ENCODE measurements around the gene MBTPS1.

The MBTPS1 gene

GRCh38 chr16:84141143-84141670 is 24.5 kb upstream of the MBTPS1 start:
- TF ChIP-seq ZXDB (tag by site-specific recombination; IDR thresholded peaks at IDR 0.05) (0 out of 2 replicates have a peak, but pooled peaks have one; percentile 10), MZF1 (tag by site-specific recombination; IDR thresholded peaks at IDR 0.05; ENCODE audit: borderline replicate concordance) (0 out of 2 replicates have a peak, but pooled peaks have one; percentile 37), ZNF664 (tag by site-specific recombination; IDR thresholded peaks at IDR 0.05) (no peak), ZNF843 (tag by site-specific recombination; IDR thresholded peaks at IDR 0.05) (no peak), ZSCAN30 (tag by site-specific recombination; IDR thresholded peaks at IDR 0.05) (no peak), SCRT2 (tag by site-specific recombination; IDR thresholded peaks at IDR 0.05) (0 out of 2 replicates have a peak, but pooled peaks have one; percentile 8), OSR2 (tag by site-specific recombination; IDR thresholded peaks at IDR 0.05) (no peak)
- TF ChIP-seq, protein P1, sequence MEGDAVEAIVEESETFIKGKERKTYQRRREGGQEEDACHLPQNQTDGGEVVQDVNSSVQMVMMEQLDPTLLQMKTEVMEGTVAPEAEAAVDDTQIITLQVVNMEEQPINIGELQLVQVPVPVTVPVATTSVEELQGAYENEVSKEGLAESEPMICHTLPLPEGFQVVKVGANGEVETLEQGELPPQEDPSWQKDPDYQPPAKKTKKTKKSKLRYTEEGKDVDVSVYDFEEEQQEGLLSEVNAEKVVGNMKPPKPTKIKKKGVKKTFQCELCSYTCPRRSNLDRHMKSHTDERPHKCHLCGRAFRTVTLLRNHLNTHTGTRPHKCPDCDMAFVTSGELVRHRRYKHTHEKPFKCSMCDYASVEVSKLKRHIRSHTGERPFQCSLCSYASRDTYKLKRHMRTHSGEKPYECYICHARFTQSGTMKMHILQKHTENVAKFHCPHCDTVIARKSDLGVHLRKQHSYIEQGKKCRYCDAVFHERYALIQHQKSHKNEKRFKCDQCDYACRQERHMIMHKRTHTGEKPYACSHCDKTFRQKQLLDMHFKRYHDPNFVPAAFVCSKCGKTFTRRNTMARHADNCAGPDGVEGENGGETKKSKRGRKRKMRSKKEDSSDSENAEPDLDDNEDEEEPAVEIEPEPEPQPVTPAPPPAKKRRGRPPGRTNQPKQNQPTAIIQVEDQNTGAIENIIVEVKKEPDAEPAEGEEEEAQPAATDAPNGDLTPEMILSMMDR (tag by site-specific recombination; IDR thresholded peaks at IDR 0.05) = peak; percentile 76
- TF ChIP-seq, protein P2, sequence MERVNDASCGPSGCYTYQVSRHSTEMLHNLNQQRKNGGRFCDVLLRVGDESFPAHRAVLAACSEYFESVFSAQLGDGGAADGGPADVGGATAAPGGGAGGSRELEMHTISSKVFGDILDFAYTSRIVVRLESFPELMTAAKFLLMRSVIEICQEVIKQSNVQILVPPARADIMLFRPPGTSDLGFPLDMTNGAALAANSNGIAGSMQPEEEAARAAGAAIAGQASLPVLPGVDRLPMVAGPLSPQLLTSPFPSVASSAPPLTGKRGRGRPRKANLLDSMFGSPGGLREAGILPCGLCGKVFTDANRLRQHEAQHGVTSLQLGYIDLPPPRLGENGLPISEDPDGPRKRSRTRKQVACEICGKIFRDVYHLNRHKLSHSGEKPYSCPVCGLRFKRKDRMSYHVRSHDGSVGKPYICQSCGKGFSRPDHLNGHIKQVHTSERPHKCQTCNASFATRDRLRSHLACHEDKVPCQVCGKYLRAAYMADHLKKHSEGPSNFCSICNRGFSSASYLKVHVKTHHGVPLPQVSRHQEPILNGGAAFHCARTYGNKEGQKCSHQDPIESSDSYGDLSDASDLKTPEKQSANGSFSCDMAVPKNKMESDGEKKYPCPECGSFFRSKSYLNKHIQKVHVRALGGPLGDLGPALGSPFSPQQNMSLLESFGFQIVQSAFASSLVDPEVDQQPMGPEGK (tag by site-specific recombination; IDR thresholded peaks at IDR 0.05) = no peak
- Histone ChIP-seq H3K4me3 (ENCODE audit: low read depth, low read length) (no peak overlapping the region), H3K27ac (ENCODE audit: extremely low read depth, low read depth, low read length) (no peak overlapping the region), H3K9me3 (ENCODE audit: control insufficient read depth, insufficient read depth, low read depth, low read length) (no peaks in the 10 kb centered on the region), H3K4me1 (ENCODE audit: control insufficient read depth, insufficient read depth, low read length) (peaks cover 7% of the 10 kb centered on the region; the same call in 1 of the 2 replicates), H3K36me3 (ENCODE audit: control insufficient read depth in 2 of 2, insufficient read depth in 1 of 2, low read length in 2 of 2) (no peaks in the 10 kb centered on the region)
- POLR2A ChIA-PET = interaction anchor here (1.2 kb wide), 1 partner anchor 24 kb away, joined by 3 read pairs; the partner anchor contains the start of gene MBTPS1
- CTCF ChIA-PET = interaction anchor here (0.7 to 1.4 kb wide), 4 partner anchors 10 to 170 kb away, joined by 3 to 6 read pairs (median 4); partner anchors contain the start of gene TAF1C

DNA sequence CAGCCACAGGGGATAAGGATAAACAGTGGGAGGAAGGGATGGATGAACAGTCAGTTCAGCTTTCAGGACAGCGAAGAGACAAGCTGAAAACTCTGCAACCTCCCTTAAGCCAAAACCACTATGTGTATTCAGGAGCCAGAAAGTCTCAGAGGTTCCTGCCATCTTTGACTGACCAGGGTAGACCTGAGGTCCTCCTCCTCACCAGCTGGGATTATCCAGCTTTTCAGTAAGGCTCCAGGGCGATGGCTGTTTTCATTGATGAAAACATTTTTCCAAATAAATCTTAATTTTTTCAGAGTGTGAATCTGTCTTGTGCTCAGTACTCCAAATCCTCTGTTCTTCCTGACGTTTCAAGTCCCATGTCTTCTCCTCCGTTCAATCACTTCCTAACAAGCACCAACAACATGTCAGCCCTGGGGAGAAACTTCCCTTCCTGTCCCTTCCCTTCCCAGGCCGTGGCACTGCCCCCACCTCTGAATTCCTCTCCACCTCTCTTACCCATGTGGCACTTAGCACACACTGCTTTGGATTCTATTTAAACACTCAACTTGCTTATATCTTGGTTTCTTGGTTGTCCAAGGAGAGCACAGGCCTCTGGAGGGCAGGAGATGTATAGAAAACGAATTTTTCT is 23.0 kb upstream of the MBTPS1 start:
- Histone ChIP-seq H3K4me1 (ENCODE audit: control insufficient read depth, insufficient read depth, low read length) (peaks cover 7% of the 10 kb centered on the region; the same call in 1 of the 2 replicates), H3K4me3 (ENCODE audit: low read depth, low read length) (no peak overlapping the region), H3K9me3 (ENCODE audit: control insufficient read depth, insufficient read depth, low read depth, low read length) (no peaks in the 10 kb centered on the region), H3K27ac (ENCODE audit: extremely low read depth, low read depth, low read length) (no peak overlapping the region), H3K36me3 (ENCODE audit: control insufficient read depth in 2 of 2, insufficient read depth in 1 of 2, low read length in 2 of 2) (no peaks in the 10 kb centered on the region)
- ChIA-PET POLR2A (interaction anchor here (2.1 kb wide), 1 partner anchor 23 kb away, joined by 10 read pairs; the partner anchor contains the start of gene MBTPS1), CTCF (interaction anchor here (0.8 to 2.5 kb wide), 4 partner anchors 24 to 183 kb away, joined by 3 to 12 read pairs (median 4); no protein-coding TSS in a partner anchor)
- TF ChIP-seq ZFP3 (tag by site-specific recombination; IDR thresholded peaks at IDR 0.05; ENCODE audit: low read depth) = no peak
- no peak for TF ChIP-seq ZNF274 (IDR thresholded peaks at IDR 0.05; ENCODE audit: low read length)
- TF ChIP-seq ZNF274 (tag by site-specific recombination; IDR thresholded peaks at IDR 0.05; ENCODE audit: borderline replicate concordance) = no peak
- no peak for TF ChIP-seq KLF1 (tag by site-specific recombination; IDR thresholded peaks at IDR 0.05)
- no peak for TF ChIP-seq ZBTB17 (tag by site-specific recombination; IDR thresholded peaks at IDR 0.05)
- TF ChIP-seq, protein P3, sequence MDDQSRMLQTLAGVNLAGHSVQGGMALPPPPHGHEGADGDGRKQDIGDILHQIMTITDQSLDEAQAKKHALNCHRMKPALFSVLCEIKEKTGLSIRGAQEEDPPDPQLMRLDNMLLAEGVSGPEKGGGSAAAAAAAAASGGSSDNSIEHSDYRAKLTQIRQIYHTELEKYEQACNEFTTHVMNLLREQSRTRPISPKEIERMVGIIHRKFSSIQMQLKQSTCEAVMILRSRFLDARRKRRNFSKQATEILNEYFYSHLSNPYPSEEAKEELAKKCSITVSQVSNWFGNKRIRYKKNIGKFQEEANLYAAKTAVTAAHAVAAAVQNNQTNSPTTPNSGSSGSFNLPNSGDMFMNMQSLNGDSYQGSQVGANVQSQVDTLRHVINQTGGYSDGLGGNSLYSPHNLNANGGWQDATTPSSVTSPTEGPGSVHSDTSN (CRISPR knock-in tag; IDR thresholded peaks at IDR 0.05) = no peak
- no peak for TF ChIP-seq ZNF624 (tag by site-specific recombination; IDR thresholded peaks at IDR 0.05)
- TF ChIP-seq ZBTB20 (tag by site-specific recombination; IDR thresholded peaks at IDR 0.05) = no peak
- no peak for TF ChIP-seq ZNF16 (tag by site-specific recombination; IDR thresholded peaks at IDR 0.05; ENCODE audit: low read depth)
- TF ChIP-seq BCL11B (tag by site-specific recombination; IDR thresholded peaks at IDR 0.05; ENCODE audit: low read depth) = no peak
- TF ChIP-seq OVOL3 (tag by site-specific recombination; IDR thresholded peaks at IDR 0.05) = no peak
- no peak for TF ChIP-seq ZEB2 (tag by site-specific recombination; IDR thresholded peaks at IDR 0.05)
- no peak for TF ChIP-seq ZNF768 (tag by site-specific recombination; IDR thresholded peaks at IDR 0.05)
- TF ChIP-seq KLF7 (tag by site-specific recombination; IDR thresholded peaks at IDR 0.05; ENCODE audit: borderline replicate concordance) = no peak
- TF ChIP-seq ZNF639 (tag by site-specific recombination; IDR thresholded peaks at IDR 0.05) = no peak
- TF ChIP-seq, protein P4, sequence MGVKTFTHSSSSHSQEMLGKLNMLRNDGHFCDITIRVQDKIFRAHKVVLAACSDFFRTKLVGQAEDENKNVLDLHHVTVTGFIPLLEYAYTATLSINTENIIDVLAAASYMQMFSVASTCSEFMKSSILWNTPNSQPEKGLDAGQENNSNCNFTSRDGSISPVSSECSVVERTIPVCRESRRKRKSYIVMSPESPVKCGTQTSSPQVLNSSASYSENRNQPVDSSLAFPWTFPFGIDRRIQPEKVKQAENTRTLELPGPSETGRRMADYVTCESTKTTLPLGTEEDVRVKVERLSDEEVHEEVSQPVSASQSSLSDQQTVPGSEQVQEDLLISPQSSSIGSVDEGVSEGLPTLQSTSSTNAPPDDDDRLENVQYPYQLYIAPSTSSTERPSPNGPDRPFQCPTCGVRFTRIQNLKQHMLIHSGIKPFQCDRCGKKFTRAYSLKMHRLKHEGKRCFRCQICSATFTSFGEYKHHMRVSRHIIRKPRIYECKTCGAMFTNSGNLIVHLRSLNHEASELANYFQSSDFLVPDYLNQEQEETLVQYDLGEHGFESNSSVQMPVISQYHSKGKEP (tag by site-specific recombination; IDR thresholded peaks at IDR 0.05) = no peak
- no peak for TF ChIP-seq ZNF837 (tag by site-specific recombination; IDR thresholded peaks at IDR 0.05)
- TF ChIP-seq GLI2 (tag by site-specific recombination; IDR thresholded peaks at IDR 0.05; ENCODE audit: borderline replicate concordance, low read depth) = no peak

All from HEK293 (cell line).